GM18873 (cell line): ENCODE data around the gene WDR20.
"Not testable (repeated sequence)": the region's sequence is repeated elsewhere in the genome, so short reads cannot be mapped to it uniquely, and the experiment has no call there.

Source experiments
- ATAC-seq: cut with Tn5 transposase; IDR thresholded peaks from one replicate; pipeline ENCODE4 v1.9.1; 2021; ENCODE audit warnings: mild to moderate bottlenecking, moderate library complexity, moderate number of reproducible peaks; ENCODE audit not compliant: unreplicated experiment, low FRiP score

The WDR20 gene

GRCh38 chr14:102232348-102232625, 92.6 kb downstream of the WDR20 start:
- ATAC-seq = no peak

GRCh38 chr14:102233081-102233480, 93.4 kb downstream of the WDR20 start:
- ATAC-seq = no peak

GRCh38 chr14:102234331-102235264, 94.9 kb downstream of the WDR20 start:
- no peak for ATAC-seq

GRCh38 chr14:102235275-102235897, 95.7 kb downstream of the WDR20 start:
- no peak for ATAC-seq

- ATAC-seq = no peak
Measured at GRCh38 chr14:102236026-102236425, 96.3 kb downstream of the WDR20 start.

- ATAC-seq = no peak
Measured at GRCh38 chr14:102238131-102238530, 98.4 kb downstream of the WDR20 start.

GRCh38 chr14:102238766-102239165, 99.1 kb downstream of the WDR20 start:
- no peak for ATAC-seq

GRCh38 chr14:102239231-102239630, 99.5 kb downstream of the WDR20 start:
- ATAC-seq = no peak

- ATAC-seq = not testable (repeated sequence)
Measured at GRCh38 chr14:102240481-102240880, 100.8 kb downstream of the WDR20 start.

GRCh38 chr14:102241147-102241546, 101.5 kb downstream of the WDR20 start:
- ATAC-seq = no peak

- not testable (repeated sequence) for ATAC-seq
Measured at GRCh38 chr14:102243795-102244194, 104.1 kb downstream of the WDR20 start.

- no peak for ATAC-seq
Measured at GRCh38 chr14:102246071-102246470, 106.4 kb downstream of the WDR20 start.

GRCh38 chr14:102248121-102248520, 108.4 kb downstream of the WDR20 start:
- no peak for ATAC-seq

- ATAC-seq = no peak
Measured at GRCh38 chr14:102249041-102249440, 109.3 kb downstream of the WDR20 start.

GRCh38 chr14:102249981-102250380, 110.3 kb downstream of the WDR20 start:
- no peak for ATAC-seq

GRCh38 chr14:102250636-102251035, 110.9 kb downstream of the WDR20 start:
- no peak for ATAC-seq

GRCh38 chr14:102251161-102251560, 111.5 kb downstream of the WDR20 start:
- no peak for ATAC-seq

- ATAC-seq = no peak
Measured at GRCh38 chr14:102252834-102253801, 113.4 kb downstream of the WDR20 start.

- no peak for ATAC-seq
Measured at GRCh38 chr14:102255401-102256190, 115.9 kb downstream of the WDR20 start.

- no peak for ATAC-seq
Measured at GRCh38 chr14:102256716-102257115, 117.0 kb downstream of the WDR20 start.
